Measurements from ENCODE around the gene NTF3.

The NTF3 gene

DNA sequence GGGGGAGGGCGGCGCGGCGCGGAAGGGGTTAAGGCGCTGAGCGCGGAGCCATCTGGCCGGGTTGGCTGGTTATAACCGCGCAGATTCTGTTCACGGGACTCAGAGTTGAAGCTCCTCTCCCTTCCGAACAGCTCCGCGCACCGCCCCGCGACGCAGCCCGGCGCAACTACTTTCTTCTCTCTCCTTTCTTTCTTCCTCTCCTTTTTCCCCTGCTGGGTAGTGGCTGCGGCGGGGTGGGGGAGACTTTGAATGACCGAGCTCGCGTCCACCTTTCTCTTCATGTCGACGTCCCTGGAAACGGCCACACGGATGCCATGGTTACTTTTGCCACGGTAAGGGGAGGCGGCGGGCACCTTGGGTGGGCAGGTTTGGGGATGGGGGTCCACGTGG lies at the start of gene NTF3:
NTF3 (plus strand) TSS at position 98 of the 390 bp plus-strand sequence; CDS start at position 315, 217 bp downstream.
- DNase-seq (ENCODE audit: low read depth), result no peak

DNA sequence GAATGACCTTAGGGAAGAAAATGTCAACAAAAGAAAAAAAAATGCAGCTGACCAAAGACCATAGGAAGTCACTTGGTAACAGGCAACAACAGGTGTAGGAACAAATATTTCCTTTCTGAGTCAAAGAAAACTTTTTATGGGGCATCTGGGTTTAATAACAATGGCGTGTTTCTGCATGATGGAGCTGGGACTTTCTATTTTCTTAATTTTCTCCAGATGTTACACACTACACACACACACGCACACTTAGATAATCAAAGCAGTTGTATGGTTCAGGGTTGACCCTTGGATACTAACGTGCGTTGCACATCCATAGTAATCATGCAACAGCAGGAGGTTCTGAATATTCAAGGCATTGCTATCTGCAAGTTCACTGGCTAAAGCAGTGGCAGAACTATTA lies 47.9 kb upstream of the NTF3 start:
- DNase-seq (ENCODE audit: low read depth), result no peak

DNA sequence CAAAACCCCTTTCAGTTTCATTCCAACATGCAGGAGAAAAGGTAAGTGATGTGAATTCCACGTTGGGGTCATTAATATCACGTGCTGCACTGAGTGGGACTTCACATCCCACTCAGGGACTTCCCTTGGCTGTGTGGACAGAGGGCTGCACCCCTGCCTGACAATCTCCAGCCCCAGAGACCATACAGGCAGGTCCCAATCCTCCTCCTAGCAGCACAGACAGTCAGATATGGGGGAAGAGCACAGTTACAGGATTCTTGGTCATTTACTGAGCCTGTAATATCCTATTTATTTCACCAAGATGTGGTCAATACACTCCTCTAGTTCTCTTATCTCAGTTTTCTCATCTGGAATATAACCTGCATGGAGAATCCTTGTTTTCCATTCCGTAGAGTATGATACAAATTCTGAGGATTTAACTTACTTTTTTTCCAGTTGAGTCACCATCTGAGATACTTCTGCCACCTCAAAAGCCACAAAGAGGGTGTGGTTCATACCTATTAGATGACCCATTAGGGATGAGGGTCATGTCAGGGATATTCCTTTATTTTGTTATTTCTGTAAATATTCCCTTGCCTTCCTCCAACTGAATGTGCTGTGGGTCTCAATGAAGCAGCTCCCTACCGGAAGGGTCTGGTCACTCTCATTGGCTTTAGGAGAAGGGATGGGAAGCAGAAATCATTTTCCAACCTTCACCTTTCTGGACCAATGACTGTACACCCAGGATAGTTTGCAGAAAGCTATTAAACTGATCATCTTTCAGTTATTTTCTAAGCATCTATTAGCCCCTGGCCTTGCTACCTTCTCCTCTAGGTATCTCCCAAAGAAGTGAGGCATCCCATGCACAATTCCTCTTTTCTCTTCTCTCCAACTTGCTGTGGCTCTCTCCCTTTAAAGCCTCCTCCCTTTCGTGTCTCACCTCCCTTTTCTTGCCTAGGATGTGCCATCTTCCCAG lies 43.0 kb upstream of the NTF3 start:
- no peak for DNase-seq (ENCODE audit: low read depth)

DNA sequence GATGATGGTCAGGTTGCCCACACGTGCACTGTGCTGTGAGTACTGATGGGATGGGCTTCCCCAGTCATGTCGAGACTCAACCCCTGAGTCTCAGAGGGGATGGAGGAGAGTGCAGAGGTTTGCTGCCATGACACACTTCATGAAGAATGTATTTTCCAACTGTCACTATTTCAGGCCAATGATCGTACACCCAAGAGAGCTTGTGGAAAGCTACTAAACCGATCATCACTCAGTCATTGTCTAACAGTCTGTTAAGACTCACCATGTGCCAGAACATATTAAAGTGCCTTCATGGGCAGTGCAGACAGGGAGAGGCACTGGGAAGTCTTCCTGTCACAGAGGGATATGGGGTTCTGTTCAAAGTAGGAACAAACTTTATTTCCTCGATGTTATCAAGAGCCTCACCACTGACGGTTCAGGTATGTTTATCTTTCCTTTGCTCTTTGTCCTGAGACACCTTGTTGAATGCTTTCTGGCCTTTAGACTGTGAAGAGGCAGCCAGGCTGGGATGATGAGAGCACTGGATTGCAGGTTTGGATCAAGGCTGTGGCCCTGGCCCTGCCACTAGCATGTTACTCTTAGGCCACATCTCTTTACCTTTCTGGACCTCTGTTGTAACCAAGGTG lies 41.6 kb upstream of the NTF3 start:
- DNase-seq (ENCODE audit: low read depth), result no peak

DNA sequence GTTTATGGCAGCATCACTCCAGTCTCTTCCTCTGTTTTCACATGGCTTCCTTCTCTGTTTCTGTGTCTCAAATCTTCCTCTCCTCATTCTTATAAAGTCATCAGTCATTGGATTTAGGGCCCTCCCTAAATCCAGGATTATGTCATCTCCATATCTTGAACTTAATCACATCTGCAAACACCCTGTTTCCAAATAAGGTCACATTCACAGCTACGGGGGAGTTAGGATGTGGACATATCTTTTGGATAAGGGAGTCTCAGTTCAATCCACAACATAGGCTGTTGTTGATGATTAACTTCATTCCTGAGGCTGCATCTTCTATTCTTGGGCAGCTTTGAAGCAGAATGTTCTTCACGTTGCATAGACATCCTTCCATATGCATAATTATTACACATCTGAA lies 40.3 kb upstream of the NTF3 start:
- DNase-seq (ENCODE audit: low read depth), result no peak

DNA sequence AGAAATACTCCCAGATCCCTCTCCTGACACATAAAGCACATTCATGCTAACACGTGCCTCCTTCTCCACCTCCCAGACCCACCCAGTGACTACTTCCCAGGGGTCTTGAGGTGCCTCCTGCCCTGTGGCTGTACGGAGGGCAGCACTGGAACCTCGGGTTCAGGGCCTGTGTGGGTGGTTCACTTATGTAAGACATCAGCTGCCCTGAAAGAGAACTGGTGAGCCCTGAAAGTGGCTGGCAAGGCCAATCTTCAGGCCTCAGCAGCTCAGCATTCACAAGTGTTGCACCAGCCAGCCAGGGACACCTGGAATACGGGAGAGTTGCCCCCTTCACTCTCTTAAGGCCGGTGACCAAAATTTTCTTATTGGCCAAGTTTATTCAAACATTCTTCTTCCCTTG lies 38.9 kb upstream of the NTF3 start:
- DNase-seq (ENCODE audit: low read depth), result no peak

DNA sequence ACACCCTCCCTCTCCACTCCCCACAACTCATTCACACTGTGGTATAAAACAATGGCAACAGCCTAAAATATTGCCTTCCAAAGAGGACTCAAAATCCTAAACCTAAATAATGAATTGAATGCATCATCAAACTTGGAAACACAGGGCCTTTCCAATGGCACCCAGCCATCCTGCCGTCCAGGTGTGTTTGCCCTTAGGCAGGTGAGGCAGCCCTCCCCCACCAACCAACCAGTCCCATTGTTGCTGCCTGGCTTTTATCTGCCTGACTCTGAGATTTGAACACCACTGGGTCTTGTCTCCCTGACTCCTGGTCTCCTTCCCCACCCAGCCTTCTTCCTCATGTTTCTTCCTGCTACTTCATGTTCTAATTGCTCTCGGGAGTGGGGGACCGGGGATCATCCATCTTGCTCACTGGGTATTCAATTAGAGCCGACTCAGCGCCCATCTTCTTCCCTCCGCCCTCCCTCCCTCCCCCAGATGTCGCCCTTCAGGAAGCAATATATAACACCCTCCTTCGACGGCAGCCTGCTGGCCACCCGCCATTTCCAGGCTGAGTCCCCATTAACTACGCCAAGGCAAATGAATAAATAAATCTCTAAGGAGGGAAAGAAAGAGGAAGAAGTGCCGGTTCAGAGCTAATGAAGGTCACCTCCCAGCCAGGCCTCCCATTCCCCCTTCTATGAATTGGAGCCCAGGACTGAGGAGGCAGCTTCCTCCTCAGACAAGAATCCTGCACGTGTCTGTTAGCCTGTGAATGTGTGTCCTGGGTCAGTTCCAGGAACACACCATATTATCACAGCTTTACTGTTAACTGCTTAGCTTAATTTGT lies 36.3 kb upstream of the NTF3 start:
- DNase-seq (ENCODE audit: low read depth), result no peak

DNA sequence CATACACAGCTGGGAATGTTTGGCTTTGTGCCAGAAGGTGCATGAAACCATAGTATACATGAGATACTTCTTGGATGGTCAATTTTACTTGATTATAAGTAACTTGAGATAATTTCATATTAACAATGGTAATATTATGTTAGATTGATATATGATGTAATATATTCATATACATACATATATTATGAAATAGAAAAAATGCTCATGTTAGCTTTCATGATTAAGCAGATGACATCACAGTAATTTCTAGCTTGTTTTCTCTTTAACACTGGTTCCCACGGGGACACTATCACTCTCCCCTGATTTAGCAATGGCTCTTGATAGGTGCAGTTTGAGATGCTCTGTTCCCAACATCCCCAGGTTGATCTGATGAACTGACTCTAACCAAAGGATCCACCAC lies 35.4 kb upstream of the NTF3 start:
- DNase-seq (ENCODE audit: low read depth), result no peak

DNA sequence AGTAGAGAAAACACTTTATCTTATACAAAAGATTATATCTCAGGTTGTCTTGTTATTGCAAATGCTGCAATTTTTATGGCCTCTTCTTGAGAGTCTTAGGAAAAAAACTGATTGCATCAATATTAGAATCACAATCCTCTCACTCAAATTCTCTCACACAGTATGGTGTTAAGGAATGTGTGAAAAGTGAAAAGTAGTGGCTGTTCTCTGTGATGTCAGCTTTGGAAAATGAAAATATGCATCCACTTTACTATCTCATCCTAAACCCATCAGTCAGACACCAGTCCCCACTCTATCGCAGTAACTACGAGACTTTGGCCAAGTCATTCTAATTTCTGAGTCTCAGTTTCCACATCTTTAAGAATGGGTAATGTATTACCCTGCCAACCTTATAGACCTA lies 32.6 kb upstream of the NTF3 start:
- DNase-seq (ENCODE audit: low read depth), result no peak

DNA sequence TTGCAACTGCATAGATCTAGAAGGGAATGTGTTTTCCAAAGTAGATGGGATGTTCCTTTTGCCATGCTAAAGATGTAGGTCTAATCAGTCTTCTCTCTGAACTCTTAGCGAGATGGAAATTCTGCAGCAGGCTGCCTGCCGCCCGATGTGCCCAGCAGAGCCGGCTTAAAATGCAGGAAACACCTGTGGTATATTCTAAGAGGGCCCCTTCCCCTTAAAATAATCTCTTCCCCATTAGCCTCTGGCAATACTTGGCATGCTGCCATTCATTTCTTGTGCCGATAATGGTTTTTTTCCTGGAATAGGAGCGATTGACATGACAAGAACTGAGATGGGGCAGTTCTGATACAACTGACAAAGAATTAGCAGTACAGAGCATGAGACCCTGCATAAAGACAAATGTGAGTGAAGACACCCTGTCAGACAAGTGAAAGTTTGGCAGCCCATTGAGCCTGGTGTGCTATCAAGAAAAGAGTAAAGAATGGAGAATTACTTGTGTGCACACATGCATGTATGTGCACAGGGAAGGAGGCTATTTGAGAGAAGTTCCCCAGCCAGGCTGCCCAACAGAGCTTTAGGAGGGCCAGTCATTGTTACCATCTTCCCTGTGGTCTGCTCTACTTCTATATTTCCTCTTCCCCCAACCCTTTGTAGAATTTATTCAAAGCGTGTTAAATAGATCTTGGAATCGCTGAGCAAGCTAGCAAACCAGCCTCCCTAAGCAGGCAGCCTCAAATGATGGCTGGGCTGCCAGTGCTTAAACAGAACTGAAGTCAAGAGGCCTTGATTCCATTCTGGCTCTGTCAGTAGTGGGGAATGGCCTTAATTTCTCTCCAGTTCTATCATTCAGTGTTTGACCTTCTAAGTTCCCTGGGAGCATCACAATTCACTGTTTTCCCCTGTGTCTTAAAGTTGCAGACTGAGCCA lies 29.6 kb upstream of the NTF3 start:
- no peak for DNase-seq (ENCODE audit: low read depth)

DNA sequence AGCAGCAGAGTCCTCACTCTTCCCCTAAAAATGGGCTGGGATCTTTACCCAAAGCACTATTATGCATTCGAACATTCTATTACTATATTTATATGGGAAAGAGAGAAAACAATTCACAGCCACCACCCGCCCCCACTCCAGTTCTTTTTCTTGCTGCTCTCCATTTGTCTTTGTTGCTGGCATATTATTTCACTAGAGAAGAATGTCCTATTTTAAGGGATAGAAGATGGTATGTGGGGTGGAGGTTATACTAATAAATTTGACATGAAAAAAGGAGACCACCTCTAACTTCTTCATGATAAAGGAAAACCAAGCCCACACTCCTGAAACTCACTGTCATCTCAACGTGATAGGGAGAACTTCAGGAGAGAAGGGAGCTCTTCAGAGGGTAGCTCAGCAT lies 28.5 kb upstream of the NTF3 start:
- no peak for DNase-seq (ENCODE audit: low read depth)

DNA sequence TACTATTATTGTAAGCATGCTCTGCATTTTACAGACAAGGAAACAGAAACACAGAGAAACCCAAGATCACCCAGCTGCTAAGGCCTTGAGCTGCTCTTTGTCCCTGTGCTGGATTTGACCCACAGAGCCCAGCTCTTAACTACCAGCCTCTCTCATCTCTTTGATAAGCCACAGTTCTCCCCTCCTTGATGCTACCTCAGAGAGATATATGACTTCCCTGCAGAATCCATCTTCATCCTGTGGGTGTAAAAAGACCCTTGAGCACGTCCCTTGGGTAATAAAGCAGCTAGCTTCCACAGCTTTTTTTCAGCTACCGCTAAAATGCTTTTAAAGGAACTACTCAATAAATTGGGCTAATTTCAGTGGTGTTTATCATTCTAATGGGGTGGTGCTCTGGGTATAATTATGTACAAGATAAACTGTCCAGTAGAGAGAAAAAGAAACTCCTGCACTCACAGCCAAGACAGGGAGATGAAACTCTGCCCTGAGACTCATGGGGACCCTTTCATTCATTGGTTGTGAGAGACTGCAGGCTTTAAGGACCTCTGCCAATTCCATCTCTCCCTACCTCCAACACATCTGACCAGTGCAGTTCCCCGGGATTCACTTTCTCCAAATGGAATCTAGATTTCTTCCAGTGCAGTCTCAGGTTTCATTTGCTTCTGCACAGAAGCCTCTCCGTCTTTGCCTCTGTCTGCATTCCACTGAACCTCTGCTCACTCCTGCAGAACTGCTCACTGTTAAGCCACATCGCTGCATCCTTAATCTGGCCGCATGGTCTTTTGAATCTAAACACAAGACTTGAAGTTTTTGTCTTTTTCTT lies 24.7 kb upstream of the NTF3 start:
- no peak for DNase-seq (ENCODE audit: low read depth)

DNA sequence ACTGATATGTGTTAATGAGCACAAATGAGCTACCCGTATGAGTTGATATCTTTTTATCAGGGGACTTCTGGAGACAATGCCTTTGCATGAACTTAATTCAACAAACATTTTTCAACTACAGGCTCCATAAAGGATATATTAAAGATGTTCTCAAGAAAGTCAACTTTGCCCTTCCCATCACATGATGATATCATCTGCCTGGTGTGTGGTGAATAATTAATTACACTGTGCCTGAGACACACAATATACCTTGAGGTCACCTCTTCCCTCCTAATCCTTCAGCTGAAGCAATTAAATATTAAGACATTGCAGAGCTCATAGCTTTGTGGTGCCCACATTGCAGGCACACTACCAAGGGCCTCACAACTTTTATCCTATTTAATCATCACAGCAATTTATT lies 22.3 kb upstream of the NTF3 start:
- DNase-seq (ENCODE audit: low read depth), result no peak

DNA sequence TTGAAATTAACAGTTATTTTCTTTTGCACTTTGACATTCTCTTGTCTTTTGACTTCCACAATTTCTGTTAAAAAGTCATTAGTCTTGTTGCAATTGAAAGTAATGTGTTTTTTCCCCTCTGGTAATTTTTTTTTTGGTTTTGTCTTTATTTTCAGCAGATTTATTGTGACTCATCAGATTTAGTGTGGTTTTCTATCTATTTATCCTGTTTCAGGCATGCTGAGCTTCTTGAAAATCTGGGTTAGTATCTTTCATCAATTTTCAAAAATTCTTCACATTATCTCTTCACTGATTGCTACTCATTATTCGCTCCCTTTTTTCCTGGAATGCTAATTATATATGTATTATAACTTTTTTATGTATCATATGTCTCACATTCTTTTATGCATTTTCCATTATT lies 15.3 kb upstream of the NTF3 start:
- DNase-seq (ENCODE audit: low read depth), result no peak

DNA sequence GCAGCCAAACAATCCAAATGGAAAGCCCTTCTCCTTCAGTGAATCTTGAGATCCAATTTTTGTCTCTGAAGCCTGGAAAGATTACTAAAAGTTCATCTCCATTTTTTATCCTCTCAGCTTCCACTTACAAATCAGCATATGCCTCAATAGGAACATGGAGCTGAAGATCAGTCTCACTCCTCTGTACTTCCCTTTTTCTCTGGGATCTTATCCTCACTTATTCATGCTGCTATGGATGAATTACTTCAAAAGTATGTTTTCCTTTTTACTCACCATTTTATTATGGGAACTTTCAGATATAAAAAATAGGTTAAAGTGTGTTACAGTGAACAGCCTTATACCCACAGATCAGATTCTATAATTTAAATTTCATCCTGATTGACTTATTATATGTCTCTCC lies 14.4 kb upstream of the NTF3 start:
- DNase-seq (ENCODE audit: low read depth), result no peak

DNA sequence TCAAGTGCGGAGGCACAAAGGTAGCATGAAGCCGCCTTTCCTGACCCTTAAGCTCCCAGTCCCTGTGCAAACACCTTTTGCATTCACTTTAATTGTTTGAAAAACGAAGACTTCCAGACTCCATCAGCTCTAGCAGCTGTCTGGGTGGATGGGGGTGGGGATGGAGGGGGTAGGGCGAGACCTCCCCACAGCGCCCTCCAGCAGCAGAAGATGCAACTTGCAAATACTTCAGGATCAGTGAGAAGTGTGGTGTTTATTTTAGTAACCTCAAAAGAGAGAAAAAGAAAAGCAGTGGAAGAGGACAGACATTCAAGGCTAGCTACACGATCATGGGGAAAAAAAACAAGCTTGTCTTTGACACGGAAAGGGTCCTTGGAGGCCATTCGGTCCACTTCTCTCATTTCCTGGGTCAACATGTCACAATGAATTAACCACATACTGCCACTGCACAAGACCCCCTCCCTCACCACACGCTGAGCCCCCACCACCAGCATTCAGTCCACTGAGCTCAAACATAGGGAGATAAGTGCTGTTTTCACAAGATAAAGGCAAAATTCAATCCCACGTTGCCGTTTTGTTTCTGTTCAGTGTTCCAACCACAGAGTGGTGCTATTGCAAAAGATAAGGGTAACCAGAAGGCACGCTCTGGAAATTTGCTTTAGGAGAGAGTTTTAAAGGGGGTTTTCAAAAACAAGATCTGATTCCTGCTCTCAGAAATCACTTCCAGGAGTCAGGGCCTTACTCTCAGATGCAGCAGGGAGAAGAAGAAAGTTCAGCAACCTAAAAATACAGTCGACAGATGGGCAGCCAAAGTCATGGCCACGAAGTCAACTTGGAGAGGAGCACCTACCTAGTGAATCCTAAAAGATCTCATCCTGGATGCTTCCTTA lies 3.3 kb upstream of the NTF3 start:
- no peak for DNase-seq (ENCODE audit: low read depth)

DNA sequence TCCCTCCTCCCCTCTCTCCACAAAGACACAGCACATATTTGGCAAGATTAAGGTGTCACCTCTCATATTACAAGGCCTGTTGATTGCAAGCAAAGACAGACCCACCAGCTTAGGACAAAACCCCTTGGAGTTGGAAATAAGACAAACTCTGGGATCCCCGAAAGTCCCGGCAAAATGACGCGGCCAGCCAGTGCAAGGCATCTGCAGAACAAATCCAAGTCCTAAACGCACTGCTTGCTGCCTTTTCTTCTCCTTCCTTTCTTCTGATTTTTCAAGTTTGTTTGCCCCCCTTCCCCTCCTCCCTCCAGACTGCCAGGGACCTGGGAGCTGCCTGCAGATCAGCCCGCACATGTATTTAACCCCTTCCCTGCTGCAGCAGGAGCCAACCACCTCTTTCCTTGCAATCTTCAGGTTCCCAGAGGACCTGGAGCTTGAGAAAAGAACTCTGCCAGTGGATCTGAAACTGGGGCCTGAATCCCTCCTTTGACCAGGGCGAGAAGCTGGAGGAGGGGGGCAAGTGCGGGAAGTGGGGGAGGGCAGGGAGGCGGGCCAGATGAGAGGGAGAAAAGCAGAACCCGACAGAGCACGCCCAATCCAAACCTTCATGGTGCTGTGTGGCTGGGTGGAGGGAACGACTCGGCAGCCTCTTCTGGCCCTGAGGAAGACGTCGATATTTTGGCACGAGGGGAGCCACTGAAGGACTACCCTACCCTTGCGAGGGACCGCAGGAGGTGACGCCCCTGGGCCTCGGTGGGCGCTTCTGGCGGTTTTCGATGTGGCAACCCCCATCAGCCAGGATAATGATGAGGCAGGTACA lies 2.0 kb upstream of the NTF3 start:
- no peak for DNase-seq (ENCODE audit: low read depth)

DNA sequence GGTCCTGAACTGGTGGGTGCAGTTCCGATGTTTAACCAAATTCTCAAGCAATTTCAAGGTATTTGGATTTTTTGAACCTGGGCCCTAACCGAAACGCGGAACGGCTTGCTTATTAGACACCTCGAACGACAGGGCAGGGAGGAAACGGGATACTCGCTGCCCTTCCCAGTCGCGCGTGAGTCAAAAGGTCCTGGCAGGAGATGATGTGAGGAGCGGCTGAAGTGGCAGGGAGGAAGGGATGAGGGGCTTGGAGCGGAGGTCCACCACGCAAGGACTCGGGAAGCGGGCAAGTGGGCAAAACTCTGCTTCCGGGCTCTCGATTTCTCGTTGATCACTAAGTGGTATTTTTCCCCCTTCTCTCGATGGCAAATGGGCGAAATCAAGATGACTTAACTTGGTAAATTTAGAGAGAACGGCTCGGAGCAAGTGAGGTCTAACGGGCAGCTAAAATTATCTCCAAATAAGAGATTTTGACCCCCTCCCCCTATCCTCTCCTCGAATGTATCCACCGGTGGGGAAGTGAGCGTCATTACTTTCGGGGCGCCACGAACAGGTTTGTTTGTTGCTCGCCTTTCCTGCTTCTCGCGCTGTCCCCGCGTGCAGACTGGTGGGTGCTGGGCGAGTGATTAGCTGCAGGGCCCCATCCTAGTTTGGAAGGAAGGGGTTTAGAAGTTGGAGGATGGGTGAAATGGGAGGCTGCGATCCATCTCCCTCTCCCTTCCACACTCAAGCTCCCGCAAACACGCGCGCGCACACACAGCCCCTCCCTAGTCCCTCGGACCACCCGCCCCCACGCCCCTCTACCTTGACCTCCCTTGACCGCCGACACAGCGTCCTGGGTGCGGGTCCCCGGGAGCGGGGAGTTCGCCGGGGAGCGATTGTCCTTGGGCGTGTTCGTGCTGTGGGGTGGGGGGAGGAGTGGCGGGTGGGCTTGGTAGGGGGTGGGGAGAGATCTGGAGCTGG lies 986 bp upstream of the NTF3 start:
- DNase-seq (ENCODE audit: low read depth), result no peak

Data from activated T-cell treated with anti-CD3 and anti-CD28 coated beads for 1 hour (primary cell).